ENCODE measurements around the gene AR. TPM values are rescaled to one million over a fixed set of nuclear protein-coding genes. Genes with fewer than 3 reads are reported as not detected.

Gene AR
- total and polyA plus RNA-seq, 2 of the 4 experiments (the other 2 are of a cell fraction), result 1.5 to 4.7 TPM

- TF ChIP-seq RCOR1 (IDR thresholded peaks at IDR 0.05; ENCODE audit: insufficient replicate concordance, low read length), result no peak
Observed at GRCh38 chrX:67546496-67547423, 2.9 kb downstream of the AR start (continued).

GRCh38 chrX:67555578-67556203 lies 11.9 kb downstream of the AR start:
- Histone ChIP-seq H2AFZ (replicated peaks; ENCODE audit: low read length, poor library complexity) (no peak overlapping the region), H3K27me3 (ENCODE audit: control insufficient read depth, insufficient read depth, low read length) (no peaks in the 10 kb centered on the region), H3K9me3 (ENCODE audit: control insufficient read depth, insufficient read depth, low read length) (no peaks in the 10 kb centered on the region), H2BK15ac (ENCODE audit: low read depth, low read length) (no peak overlapping the region), H3K4ac (ENCODE audit: low read depth, low read length) (no peak overlapping the region), H3K36me3 (ENCODE audit: control insufficient read depth, insufficient read depth, low read length) (no peaks in the 10 kb centered on the region), H4K91ac (ENCODE audit: insufficient read depth, low read depth, low read length) (no peak overlapping the region), H3K79me1 (ENCODE audit: low read depth in 1 of 2, low read length in 2 of 2) (no peaks in the 10 kb centered on the region), H4K5ac (ENCODE audit: low read depth, low read length) (no peak overlapping the region), H2BK120ac (ENCODE audit: low read depth, low read length) (no peak overlapping the region), H4K8ac (ENCODE audit: low read depth in 2 of 2, low read length in 2 of 2) (no peak overlapping the region), H4K20me1 (ENCODE audit: insufficient read depth, low read length) (no peaks in the 10 kb centered on the region), H3K14ac (replicated peaks; ENCODE audit: low read depth, low read length) (no peak overlapping the region), H2BK5ac (ENCODE audit: low read depth, low read length, poor library complexity, severe bottlenecking) (no peak overlapping the region), H3K9ac (ENCODE audit: low read depth, low read length) (no peak overlapping the region), H3K9me1 (ENCODE audit: insufficient read depth, low read length) (no peaks in the 10 kb centered on the region), H3K4me2 (ENCODE audit: low read depth, low read length) (no peak overlapping the region), H3K27ac (ENCODE audit: insufficient read depth, low read length) (no peak overlapping the region), H3K4me3 (ENCODE audit: insufficient read depth, low read depth, low read length) (no peak overlapping the region), H3K18ac (ENCODE audit: low read depth, low read length) (no peak overlapping the region), H3K56ac (ENCODE audit: extremely low read depth, insufficient read depth, low read length) (no peak overlapping the region), H3K23ac (ENCODE audit: low read depth, low read length) (no peak overlapping the region), H2AK5ac (ENCODE audit: low read depth, low read length) (no peak overlapping the region), H2AK9ac (replicated peaks; ENCODE audit: low read depth, low read length, poor library complexity) (no peak overlapping the region), H2BK20ac (ENCODE audit: low read depth, low read length) (no peak overlapping the region), H3K4me1 (ENCODE audit: control insufficient read depth, insufficient read depth, low read length) (no peaks in the 10 kb centered on the region)
- dilution Hi-C loops (cut with HindIII; ENCODE audit: low sequenced_read_pairs, unreplicated experiment), result no loop called here
- no TSS peak for BruUV-seq (replicated peaks)
- ATAC-seq (ENCODE audit: low read depth) (peak; percentile 42; the same call in 1 of the 2 replicates), DNase-seq (peak; percentile 21)
- no CpG with 5 or more reads among the region's 7 CpGs for WGBS, 2 experiments (ENCODE audit: extremely low coverage in 2 of 2, insufficient read length in 1 of 2)
- CTCF ChIA-PET, result no interaction called here
- TF ChIP-seq BHLHE40 (IDR thresholded peaks at IDR 0.05; ENCODE audit: low read depth, low read length), result no peak
- TF ChIP-seq SMC3 (IDR thresholded peaks at IDR 0.05; ENCODE audit: low read depth, low read length), result peak; percentile 29; the same call in 1 of the 2 replicates
- TF ChIP-seq CTCF (conservative IDR thresholded peaks at IDR 0.05; ENCODE audit: low read depth, low read length), result peak; percentile 49
- peak; percentile 32 for TF ChIP-seq RAD21 (IDR thresholded peaks at IDR 0.05; ENCODE audit: low read length)
- POLR2A ChIA-PET (ENCODE audit: unreplicated experiment), result no interaction called here
- intact Hi-C loops (cut with micrococcal nuclease), result no loop called here
- in situ Hi-C loops (cut with MboI; ENCODE audit: low sequenced_read_pairs), result no loop called here

Measured in IMR-90 (cell line).